GM21360 (cell line): Measurements from ENCODE around the gene AKR1E2.
A peak's percentile ranks its signal among the peaks of the same experiment; 100 is the strongest.

Source experiments
- ATAC-seq: cut with Tn5 transposase; IDR thresholded peaks from one replicate; pipeline ENCODE4 v1.9.1; 2021; ENCODE audit warnings: mild to moderate bottlenecking, moderate library complexity; ENCODE audit not compliant: unreplicated experiment

Gene AKR1E2

GRCh38 chr10:4843525-4844180 lies 17.6 kb downstream of the AKR1E2 start:
- no peak for ATAC-seq

GRCh38 chr10:4844864-4845263 lies 18.9 kb downstream of the AKR1E2 start:
- no peak for ATAC-seq

GRCh38 chr10:4845766-4846165 lies 19.8 kb downstream of the AKR1E2 start:
- no peak for ATAC-seq

- ATAC-seq, result no peak
These were observed 20.8 kb downstream of the AKR1E2 start for GRCh38 chr10:4846775-4847174.

- no peak for ATAC-seq
These were observed 21.8 kb downstream of the AKR1E2 start for GRCh38 chr10:4847561-4848355.

GRCh38 chr10:4848356-4849041 lies 22.5 kb downstream of the AKR1E2 start:
- no peak for ATAC-seq

- ATAC-seq, result no peak
These were observed 23.0 kb downstream of the AKR1E2 start for GRCh38 chr10:4849042-4849402.

GRCh38 chr10:4849555-4850242 lies 23.7 kb downstream of the AKR1E2 start:
- ATAC-seq, result peak; percentile 94

GRCh38 chr10:4850397-4850796 lies 24.4 kb downstream of the AKR1E2 start:
- no peak for ATAC-seq

GRCh38 chr10:4851176-4851575 lies 25.2 kb downstream of the AKR1E2 start:
- ATAC-seq, result no peak

GRCh38 chr10:4851846-4852245 lies 25.8 kb downstream of the AKR1E2 start:
- ATAC-seq, result no peak

- no peak for ATAC-seq
These were observed 40.1 kb downstream of the AKR1E2 start for GRCh38 chr10:4865945-4866661.

GRCh38 chr10:4867109-4867519 lies 41.1 kb downstream of the AKR1E2 start:
- ATAC-seq, result no peak

GRCh38 chr10:4867520-4868356 lies 41.7 kb downstream of the AKR1E2 start:
- no peak for ATAC-seq

- ATAC-seq, result no peak
These were observed 42.3 kb downstream of the AKR1E2 start for GRCh38 chr10:4868357-4868657.

- no peak for ATAC-seq
These were observed 56.7 kb downstream of the AKR1E2 start for GRCh38 chr10:4882704-4883078.

- no peak for ATAC-seq
These were observed 57.2 kb downstream of the AKR1E2 start for GRCh38 chr10:4883079-4883739.

GRCh38 chr10:4885162-4885561 lies 59.2 kb downstream of the AKR1E2 start:
- ATAC-seq, result no peak

- ATAC-seq, result no peak
These were observed 61.5 kb downstream of the AKR1E2 start for GRCh38 chr10:4887501-4887900.

GRCh38 chr10:4888236-4888635 lies 62.2 kb downstream of the AKR1E2 start:
- ATAC-seq, result no peak
